Dendritic cell treated with granulocyte-macrophage colony-stimulating factor and Interleukin-4, amounts not matched to agents 40 ng/mL and 50 ng/mL, for 4 days (primary cell): ENCODE results near the gene C1QL4.

ENCODE experiments used
- H3K27ac Mint-ChIP-seq: one replicate; pipeline ENCODE4 v1.8.0; 2022; ENCODE audit warnings: mild to moderate bottlenecking, mixed read lengths
- H3K27me3 Mint-ChIP-seq: one replicate; pipeline ENCODE4 v1.8.0; 2022; ENCODE audit warnings: mild to moderate bottlenecking, mixed read lengths
- H3K36me3 Mint-ChIP-seq: one replicate; pipeline ENCODE4 v1.8.0; 2022; ENCODE audit warnings: low read depth, mixed read lengths
- H3K4me1 Mint-ChIP-seq: one replicate; pipeline ENCODE4 v1.8.0; 2022; ENCODE audit warnings: low read depth, mixed read lengths
- H3K4me3 Mint-ChIP-seq: one replicate; pipeline ENCODE4 v1.8.0; 2022; ENCODE audit warnings: mild to moderate bottlenecking, moderate library complexity, mixed read lengths
- H3K9me3 Mint-ChIP-seq: one replicate; pipeline ENCODE4 v1.8.0; 2022; ENCODE audit warnings: mixed read lengths
- intact Hi-C: fragments of 100-400 bp; cut with micrococcal nuclease; formaldehyde crosslinking; loops from one replicate; pipeline ENCODE4 v1.15.0; 2022

C1QL4 gene

DNA sequence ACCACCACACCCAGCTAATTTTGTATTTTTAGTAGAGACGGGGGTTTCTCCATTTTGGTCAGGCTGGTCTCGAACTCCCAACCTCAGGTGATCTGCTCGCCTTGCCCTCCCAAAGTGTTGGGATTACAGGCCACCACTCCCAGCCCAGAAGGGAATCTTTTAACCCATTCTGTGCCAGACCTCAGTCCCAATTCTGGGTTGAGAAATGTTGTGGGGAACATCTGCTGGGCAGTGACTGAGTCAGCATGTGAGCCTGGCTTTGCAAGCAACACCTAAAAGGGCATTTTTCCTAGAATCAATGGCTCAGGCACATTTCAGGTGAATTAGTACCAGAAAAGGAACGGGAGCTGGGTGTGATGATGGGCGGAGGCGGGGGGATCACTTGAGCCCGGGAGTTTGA is 22.7 kb upstream of the C1QL4 start:
- Mint-ChIP-seq H3K27ac (peak overlapping the region; percentile 22), H3K27me3 (peaks cover 22% of the 10 kb centered on the region), H3K9me3 (no peaks in the 10 kb centered on the region), H3K4me1 (peaks cover 20% of the 10 kb centered on the region), H3K4me3 (no peak overlapping the region), H3K36me3 (no peaks in the 10 kb centered on the region)
- intact Hi-C loops, result loop anchor here (2.0 kb wide), 1 partner anchor 221 kb away; no protein-coding TSS in a partner anchor

DNA sequence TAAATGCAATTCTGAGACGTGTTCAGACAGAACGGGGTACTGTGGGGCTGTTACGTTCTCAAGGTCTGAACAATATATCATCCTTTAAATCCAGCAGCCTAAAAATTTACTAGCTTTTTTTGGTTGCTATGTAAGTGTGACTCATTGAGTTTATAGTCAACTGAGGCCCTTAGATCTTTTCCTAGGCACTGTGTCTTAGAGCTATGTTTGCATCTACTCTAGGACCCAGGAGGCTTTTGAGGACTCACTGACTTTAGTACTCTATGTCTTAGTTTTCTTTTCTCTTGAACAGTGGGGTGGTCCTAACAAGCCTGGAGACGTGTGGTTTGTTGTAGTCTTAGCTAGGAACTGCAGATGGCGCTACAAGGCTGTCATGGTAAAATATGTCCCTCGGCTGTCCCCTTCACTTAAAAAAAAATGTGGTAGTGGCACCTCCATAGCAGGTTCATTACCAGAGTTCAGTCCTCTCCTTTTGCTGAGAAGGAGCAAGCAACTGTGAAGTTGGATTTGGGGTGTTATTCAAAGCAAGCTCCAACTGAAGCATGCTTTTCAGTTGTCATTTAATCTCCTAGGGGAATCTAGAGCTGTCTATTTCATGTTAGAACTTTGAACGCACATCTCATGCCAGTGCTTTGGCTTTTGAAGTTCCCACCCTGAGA is 21.6 kb upstream of the C1QL4 start:
- Mint-ChIP-seq H3K4me3 (no peak overlapping the region), H3K9me3 (no peaks in the 10 kb centered on the region), H3K4me1 (peaks cover 11% of the 10 kb centered on the region), H3K27me3 (peaks cover 30% of the 10 kb centered on the region), H3K27ac (no peak overlapping the region), H3K36me3 (no peaks in the 10 kb centered on the region)
- intact Hi-C loops, result loop anchor here (1.0 to 2.0 kb wide), 2 partner anchors 156 to 222 kb away; no protein-coding TSS in a partner anchor

DNA sequence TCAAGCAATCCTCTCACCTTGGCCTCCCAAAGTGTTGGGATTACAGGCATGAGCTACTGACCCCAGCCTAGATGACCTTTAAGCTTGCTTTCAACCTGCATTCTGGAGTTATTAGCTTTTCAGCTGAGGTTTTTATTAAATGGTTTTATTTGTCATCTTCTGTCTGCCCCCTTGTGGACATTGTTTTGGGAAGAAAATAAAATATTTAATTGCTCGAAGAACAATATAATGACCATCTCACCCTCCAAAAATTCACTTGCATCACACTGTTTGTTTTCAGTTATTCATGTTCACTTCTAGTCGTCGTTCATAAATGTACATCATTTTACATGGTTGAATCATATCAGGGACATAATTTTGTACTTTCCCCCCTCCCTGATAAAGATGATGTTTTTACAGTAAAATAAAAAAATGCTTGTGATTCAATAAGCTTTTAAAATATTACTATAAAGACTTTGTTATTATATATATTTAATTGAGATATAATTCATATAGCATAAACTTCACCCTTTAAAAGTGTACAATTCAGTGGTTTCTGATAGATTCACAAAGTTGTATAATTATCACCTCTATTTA is 20.2 kb upstream of the C1QL4 start:
- Mint-ChIP-seq H3K27me3 (peaks cover 40% of the 10 kb centered on the region), H3K9me3 (no peaks in the 10 kb centered on the region), H3K36me3 (no peaks in the 10 kb centered on the region), H3K4me1 (peaks cover 16% of the 10 kb centered on the region), H3K27ac (no peak overlapping the region), H3K4me3 (no peak overlapping the region)
- intact Hi-C loops, result no loop called here

DNA sequence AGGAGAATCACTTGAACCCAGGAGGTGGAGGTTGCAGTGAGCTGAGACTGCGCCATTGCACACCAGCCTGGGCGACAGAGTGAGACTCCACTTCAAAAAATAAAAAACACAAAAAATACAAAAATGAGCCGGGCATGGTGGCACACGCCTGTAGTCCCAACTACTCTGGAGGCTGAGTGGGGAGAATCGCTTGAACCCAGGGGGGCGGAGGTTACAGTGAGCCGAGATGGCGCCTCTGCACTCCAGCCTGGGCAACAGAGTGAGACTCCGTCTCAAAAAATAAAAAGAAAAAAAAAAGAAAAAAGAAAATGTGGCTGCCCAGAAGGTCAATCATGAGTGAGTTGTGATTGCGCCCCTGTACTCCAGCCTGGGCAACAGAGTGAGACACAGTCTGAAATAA is 18.9 kb upstream of the C1QL4 start:
- Mint-ChIP-seq H3K27me3 (peaks cover 48% of the 10 kb centered on the region), H3K4me3 (no peak overlapping the region), H3K36me3 (no peaks in the 10 kb centered on the region), H3K27ac (no peak overlapping the region), H3K4me1 (peaks cover 16% of the 10 kb centered on the region), H3K9me3 (no peaks in the 10 kb centered on the region)
- intact Hi-C loops, result no loop called here

DNA sequence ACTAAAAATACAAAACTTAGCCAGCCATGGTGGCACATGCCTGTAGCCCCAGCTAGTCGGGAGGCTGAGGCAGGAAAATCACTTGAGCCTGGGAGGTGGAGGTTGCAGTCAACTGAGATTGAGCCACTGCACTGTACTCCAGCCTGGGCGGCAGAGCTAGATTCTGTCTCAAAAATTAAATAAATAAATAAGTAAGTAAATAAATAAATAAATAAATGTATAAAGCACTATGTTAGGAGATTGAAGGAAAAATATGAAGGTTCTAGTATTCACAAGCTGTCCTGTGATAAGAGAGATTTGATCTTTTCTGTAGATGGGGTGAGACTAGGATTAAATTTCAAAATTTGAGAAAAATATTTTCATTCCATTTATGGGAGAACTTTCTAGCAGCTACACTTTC is 15.4 kb upstream of the C1QL4 start:
- H3K27me3 Mint-ChIP-seq, result peaks cover 73% of the 10 kb centered on the region
- peaks cover 13% of the 10 kb centered on the region for H3K4me1 Mint-ChIP-seq
- no peaks in the 10 kb centered on the region for H3K36me3 Mint-ChIP-seq
- no peak overlapping the region for H3K4me3 Mint-ChIP-seq
- H3K27ac Mint-ChIP-seq, result no peak overlapping the region
- intact Hi-C loops, result no loop called here
- H3K9me3 Mint-ChIP-seq, result no peaks in the 10 kb centered on the region

DNA sequence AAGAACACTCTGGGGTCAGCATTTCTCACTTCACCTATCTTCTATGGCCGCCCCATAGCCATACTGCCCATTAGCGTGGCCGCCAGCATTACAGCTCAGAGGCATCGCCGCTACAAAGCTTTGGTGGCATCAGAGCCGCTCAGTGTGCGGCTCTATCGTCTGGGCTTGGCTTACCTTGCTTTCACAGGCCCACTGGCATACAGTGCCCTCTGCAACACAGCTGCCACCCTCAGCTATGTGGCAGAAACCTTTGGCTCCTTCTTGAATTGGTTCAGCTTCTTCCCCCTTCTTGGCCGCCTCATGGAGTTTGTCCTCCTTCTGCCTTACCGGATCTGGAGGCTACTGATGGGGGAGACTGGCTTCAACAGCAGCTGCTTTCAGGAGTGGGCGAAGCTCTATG is 12.3 kb upstream of the C1QL4 start:
- Mint-ChIP-seq H3K36me3 (no peaks in the 10 kb centered on the region), H3K27ac (no peak overlapping the region), H3K4me3 (no peak overlapping the region), H3K4me1 (peaks cover 34% of the 10 kb centered on the region), H3K9me3 (no peaks in the 10 kb centered on the region), H3K27me3 (peaks cover 88% of the 10 kb centered on the region)
- intact Hi-C loops, result no loop called here

DNA sequence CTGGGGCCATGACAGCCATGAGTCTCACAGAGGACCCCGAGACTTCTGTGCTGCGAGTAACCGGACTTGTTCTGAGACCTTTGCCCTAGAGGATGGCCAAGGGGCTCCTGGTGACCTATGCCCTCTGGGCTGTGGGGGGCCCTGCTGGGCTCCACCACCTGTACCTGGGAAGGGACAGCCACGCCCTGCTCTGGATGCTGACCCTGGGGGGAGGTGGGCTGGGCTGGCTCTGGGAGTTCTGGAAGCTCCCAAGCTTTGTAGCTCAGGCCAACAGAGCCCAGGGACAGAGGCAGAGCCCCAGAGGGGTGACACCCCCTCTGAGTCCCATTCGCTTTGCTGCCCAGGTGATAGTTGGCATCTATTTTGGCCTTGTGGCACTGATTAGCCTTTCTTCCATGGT is 11.8 kb upstream of the C1QL4 start:
- intact Hi-C loops, result no loop called here
- H3K4me1 Mint-ChIP-seq, result peaks cover 34% of the 10 kb centered on the region
- H3K36me3 Mint-ChIP-seq, result no peaks in the 10 kb centered on the region
- H3K4me3 Mint-ChIP-seq, result no peak overlapping the region
- H3K27me3 Mint-ChIP-seq, result peaks cover 90% of the 10 kb centered on the region
- H3K9me3 Mint-ChIP-seq, result no peaks in the 10 kb centered on the region
- H3K27ac Mint-ChIP-seq, result no peak overlapping the region

DNA sequence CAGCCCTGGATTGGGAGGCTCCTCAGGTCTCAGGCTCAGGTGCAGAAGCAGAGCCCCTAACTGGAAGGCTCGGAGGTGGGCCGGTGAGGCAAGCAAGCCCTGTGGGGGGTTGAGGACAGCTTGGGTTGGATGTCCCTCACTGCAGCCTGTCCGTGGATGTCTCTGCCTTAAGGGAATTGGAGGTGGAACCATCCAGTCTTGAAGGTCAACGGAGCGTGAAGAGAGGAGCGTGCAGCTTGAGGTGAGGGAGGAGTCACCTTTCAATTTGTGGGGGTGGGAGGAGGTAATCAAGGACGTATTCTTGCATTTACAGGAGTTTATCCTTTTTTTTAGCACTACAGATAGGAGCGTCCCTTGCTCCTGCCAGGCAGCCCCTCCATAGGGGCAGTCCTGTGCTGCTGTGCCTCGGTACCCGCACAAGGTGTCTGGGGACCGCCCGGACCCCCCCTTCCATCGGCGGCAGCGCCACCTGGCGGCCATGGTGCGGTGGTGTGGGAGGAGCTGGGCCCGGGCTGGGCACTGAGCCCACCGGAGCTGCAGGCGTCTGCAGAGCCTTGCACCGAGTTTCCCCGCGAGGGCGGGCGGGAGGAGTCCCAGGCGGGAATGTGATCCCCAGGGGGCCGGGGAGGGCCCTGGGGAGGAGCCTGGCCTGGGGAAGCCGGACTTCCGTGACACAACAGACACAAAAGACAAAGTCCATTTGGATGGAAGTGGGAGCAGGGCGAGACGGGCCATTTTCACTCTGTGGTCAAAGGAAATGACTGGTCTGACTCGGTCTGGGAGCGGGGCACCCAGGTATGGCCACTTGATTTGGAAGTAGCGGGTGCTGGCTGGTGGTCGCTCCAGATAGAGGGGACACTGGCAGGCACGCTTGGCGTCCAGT is 10.6 kb upstream of the C1QL4 start:
- Mint-ChIP-seq H3K4me3 (peak overlapping the region; percentile 2), H3K4me1 (peaks cover 40% of the 10 kb centered on the region), H3K36me3 (no peaks in the 10 kb centered on the region), H3K9me3 (no peaks in the 10 kb centered on the region), H3K27ac (peak overlapping the region; percentile 54), H3K27me3 (peaks cover 91% of the 10 kb centered on the region)
- intact Hi-C loops, result loop anchor here (2.0 kb wide), 1 partner anchor 59 kb away; no protein-coding TSS in a partner anchor

DNA sequence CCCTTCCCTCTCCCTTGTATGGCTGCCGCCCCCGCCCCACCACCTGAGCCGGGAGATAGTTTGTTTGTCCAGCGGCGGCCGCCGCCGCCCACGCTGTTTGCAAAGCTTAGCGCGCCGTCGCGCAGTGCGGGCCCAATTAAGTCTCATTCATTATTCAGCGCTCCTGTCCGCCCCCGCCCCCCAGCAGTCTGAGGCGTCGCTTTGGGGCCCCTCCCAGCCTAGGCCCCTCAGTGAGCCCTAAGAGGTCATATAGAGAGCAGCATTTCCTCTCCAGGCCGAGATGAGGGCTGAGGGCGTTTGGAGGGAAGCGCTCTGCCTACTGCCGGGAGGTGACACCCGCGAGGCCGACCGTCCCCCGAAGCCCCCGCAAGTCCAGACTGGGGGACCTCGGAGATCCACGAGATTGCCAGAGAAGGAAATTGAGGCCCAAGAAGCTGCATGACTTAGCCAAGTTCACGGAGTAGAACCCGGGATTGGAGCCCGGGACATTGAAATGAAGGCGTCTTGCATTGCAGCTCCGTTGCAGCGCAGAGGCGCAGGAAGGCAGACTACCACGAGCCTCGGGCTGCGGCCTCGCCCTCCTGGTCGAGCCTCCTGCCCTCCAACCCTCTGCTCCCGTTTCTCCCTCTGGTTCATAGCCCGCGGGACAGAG is 9.8 kb upstream of the C1QL4 start, which contains the start of gene DNAJC22:
Gene DNAJC22 (plus strand): TSS at position 230 of the 652 bp plus-strand sequence. CDS start 1,985 bp downstream, outside the sequence.
- peaks cover 47% of the 10 kb centered on the region for H3K4me1 Mint-ChIP-seq
- H3K4me3 Mint-ChIP-seq, result peak within 1 kb of the TSS; percentile 71
- no peaks in the 10 kb centered on the region for H3K36me3 Mint-ChIP-seq
- intact Hi-C loops, result loop anchor here (2.0 kb wide), 1 partner anchor 58 kb away; no protein-coding TSS in a partner anchor
- H3K27me3 Mint-ChIP-seq, result peaks cover 97% of the 10 kb centered on the region
- peak within 1 kb of the TSS; percentile 54 for H3K27ac Mint-ChIP-seq
- H3K9me3 Mint-ChIP-seq, result no peaks in the 10 kb centered on the region

DNA sequence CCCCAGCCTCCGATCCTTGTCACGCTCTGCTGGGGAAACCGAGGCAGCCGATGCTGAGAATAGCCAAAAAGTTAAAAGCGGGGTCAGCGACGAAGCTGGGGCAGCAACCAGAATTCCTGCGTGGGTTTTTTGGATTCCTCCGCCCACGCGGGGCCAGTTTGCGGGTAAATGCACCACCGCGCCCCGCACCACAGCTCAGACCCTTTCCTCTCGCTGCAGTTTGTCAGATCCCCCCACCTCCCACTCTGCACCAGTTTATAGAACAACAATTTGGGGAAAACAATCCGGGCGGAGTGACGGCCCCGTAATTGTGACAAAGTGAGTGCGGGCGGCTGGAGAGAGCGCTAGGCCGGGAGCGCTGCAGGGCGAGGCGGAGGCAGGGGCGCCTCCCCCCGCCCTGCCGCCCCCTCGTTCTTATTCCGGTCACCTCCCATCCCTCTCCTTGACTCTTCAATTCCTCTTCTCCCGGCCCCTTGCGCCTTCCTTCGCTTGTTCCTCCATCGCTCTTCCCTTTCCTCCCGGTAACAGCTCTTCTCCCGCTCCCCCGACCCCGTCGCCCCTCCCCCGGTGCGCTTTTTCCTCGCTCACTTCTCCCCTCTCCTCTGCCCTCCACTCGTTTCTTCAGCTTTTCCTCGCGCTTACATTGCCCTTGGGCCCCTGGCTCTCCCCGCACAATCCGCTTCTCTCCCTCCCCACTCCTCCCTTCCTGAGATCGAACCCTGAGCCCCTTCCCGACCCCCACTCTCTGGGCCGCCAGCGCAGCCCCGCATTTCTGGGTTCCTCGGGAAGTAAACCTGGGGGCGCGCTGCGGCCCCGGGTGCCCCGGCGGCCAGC is 9.1 kb upstream of the C1QL4 start:
- peaks cover 97% of the 10 kb centered on the region for H3K27me3 Mint-ChIP-seq
- H3K4me3 Mint-ChIP-seq, result peak overlapping the region; percentile 71
- no peaks in the 10 kb centered on the region for H3K36me3 Mint-ChIP-seq
- peak overlapping the region; percentile 54 for H3K27ac Mint-ChIP-seq
- intact Hi-C loops, result loop anchor here (2.0 kb wide), 1 partner anchor 57 kb away; no protein-coding TSS in a partner anchor
- no peaks in the 10 kb centered on the region for H3K9me3 Mint-ChIP-seq
- H3K4me1 Mint-ChIP-seq, result peaks cover 49% of the 10 kb centered on the region

DNA sequence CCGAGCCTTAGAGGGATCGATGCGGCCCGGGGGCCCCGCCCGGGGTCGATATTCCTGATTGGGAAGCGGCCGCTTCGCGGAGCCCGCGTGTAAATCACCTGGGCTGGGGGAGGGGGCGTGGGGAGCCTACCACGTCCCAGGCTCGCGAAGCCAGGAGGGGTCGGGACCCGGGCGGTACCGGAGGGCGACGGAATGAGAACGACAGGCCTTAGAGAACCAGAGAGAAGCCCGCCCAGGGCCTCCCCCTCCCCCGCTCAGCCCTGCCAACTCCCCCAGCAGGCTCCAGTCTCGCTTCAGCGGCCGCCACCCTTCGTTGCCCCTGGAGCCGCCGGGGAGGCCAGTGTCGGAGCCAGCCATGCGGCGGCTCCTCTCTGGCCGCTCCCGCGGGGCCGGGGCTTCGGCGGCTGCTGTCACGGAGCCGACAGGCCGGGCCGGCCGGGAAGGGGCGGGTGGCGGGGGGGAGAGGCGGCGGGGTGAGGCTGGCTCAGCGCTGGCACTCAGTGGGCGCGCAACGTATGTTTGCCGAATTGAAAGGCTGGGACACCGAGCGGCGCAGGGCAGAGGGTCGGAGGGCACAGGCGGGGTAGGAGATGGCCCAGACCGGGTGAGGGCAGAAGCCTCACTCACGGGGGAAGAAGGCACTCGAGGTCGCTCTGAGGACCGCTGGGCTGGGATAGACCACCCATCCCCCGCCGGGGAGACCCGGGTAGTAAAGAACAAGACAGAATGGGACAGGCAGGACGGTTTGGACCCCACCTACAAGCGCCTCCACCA is 8.2 kb upstream of the C1QL4 start:
- H3K36me3 Mint-ChIP-seq, result no peaks in the 10 kb centered on the region
- peaks cover 98% of the 10 kb centered on the region for H3K27me3 Mint-ChIP-seq
- intact Hi-C loops, result no loop called here
- no peaks in the 10 kb centered on the region for H3K9me3 Mint-ChIP-seq
- H3K27ac Mint-ChIP-seq, result no peak overlapping the region
- H3K4me3 Mint-ChIP-seq, result peak overlapping the region; percentile 71
- peaks cover 53% of the 10 kb centered on the region for H3K4me1 Mint-ChIP-seq

DNA sequence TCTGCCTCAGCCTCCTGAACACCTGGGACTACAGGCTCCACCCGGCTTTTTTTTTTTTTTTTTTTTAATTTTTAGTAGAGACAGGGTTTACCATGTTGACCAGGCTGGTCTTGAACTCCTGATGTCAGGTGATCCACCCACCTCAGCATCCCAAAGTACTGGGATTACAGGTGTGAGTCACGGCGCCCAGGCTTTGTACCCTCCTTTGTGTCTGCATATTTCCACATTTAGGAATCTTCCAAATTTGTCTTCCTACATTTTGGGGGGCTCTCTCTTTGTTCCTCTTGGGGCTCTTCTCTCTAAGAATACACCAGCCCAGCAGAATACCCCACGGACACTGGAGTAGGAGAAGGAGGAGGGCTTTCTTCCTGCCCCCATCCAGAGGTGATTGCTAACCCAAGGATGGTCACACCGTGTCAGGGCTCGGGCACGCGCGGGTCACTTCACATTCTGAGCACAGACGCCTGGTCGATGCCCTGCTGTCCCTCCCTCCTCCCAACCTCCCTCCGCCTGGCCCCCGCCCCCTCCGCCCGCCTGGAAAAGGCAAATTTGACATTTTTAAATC is 7.6 kb upstream of the C1QL4 start:
- Mint-ChIP-seq H3K4me3 (no peak overlapping the region), H3K36me3 (no peaks in the 10 kb centered on the region), H3K27me3 (peaks cover 99% of the 10 kb centered on the region), H3K9me3 (no peaks in the 10 kb centered on the region), H3K27ac (no peak overlapping the region), H3K4me1 (peaks cover 53% of the 10 kb centered on the region)
- intact Hi-C loops, result loop anchor here (5.0 kb wide), 1 partner anchor 282 kb away; the partner anchor contains the start of gene KMT2D
